Endothelial cell of umbilical vein (primary cell): ENCODE results near the gene CYSLTR2. TPM values are rescaled to one million over a fixed set of nuclear protein-coding genes. Genes with fewer than 3 reads are reported as not detected.

Experiments used
- BruUV-seq: library from RNA; stranded (reverse); fragments of 400-500 nt; replicated peaks from 2 replicates; lab custom pipeline; 2021; lab: Mats Ljungman, UMichigan
- CTCF ChIA-PET: fragments of 300-600, 350-600 bp; sonication (Branson Sonifier 250); formaldehyde crosslinking; loops from one replicate; lab custom pipeline; 2021; ENCODE audit warnings: antibody characterized with exemption, inconsistent platforms; lab: Charles Lee
- POLR2A ChIA-PET: fragments of 300-600, 350-600 bp; sonication (Branson Sonifier 250); formaldehyde crosslinking; loops from one replicate; lab custom pipeline; 2021; ENCODE audit warnings: antibody characterized with exemption, inconsistent platforms; lab: Charles Lee
- DNase-seq: peaks from one replicate; pipeline ENCODE4 v3.0.0-alpha.2; 2011; ENCODE audit warnings: low read depth, low spot score
- FAIRE-seq: peaks from 2 replicates; lab custom pipeline; 2011; peaks lifted over from hg19 to GRCh38; lab: Jason Lieb, UNC
- H2AFZ ChIP-seq: 2 replicates; pipeline ENCODE4 v1.6.0; 2012; ENCODE audit warnings: low read depth, low read length, control low read depth, inconsistent platforms
- H3K27ac ChIP-seq: 2 replicates; pipeline ENCODE4 v1.5.1; 2011; ENCODE audit warnings: low read depth, mild to moderate bottlenecking, control low read depth, low read length, moderate library complexity; ENCODE audit not compliant: insufficient read depth
- H3K27me3 ChIP-seq, 2 experiments: 2 replicates each; pipeline versions ENCODE4 v1.6.0 to v1.6.1; 2011; ENCODE audit warnings: low read length in 2 of 2, mixed read lengths in 1 of 2; ENCODE audit not compliant: control insufficient read depth in 2 of 2, insufficient read depth in 2 of 2
- H3K36me3 ChIP-seq, 2 experiments: 2 replicates in 1 of 2; 3 replicates in 1 of 2; pipeline ENCODE4 v1.5.1; 2011; ENCODE audit warnings: low read length in 2 of 2, mild to moderate bottlenecking in 1 of 2, moderate library complexity in 1 of 2; ENCODE audit not compliant: control insufficient read depth in 2 of 2, insufficient read depth in 2 of 2; ENCODE audit errors: extremely low read depth in 1 of 2
- H3K4me1 ChIP-seq: 3 replicates; pipeline ENCODE4 v1.5.1; 2011; ENCODE audit warnings: mild to moderate bottlenecking, low read length; ENCODE audit not compliant: control insufficient read depth, insufficient read depth; ENCODE audit errors: extremely low read depth
- H3K4me2 ChIP-seq: 2 replicates; pipeline ENCODE4 v1.6.1; 2011; ENCODE audit warnings: low read length, control low read depth, mixed read lengths; ENCODE audit not compliant: insufficient read depth
- H3K4me3 ChIP-seq, 3 experiments: fragments of 200-600 bp in 1 of 3; sonication (generic), shearing (Covaris generic) in 1 of 3; replicated peaks in 1 of 3; 2 replicates each; pipeline ENCODE4 v1.5.1; 2011 to 2016; ENCODE audit warnings: control low read depth in 3 of 3, low read length in 3 of 3, mild to moderate bottlenecking in 2 of 3, inconsistent platforms in 1 of 3, low read depth in 1 of 3, moderate library complexity in 1 of 3; ENCODE audit not compliant: insufficient read depth in 1 of 3
- H3K79me2 ChIP-seq: 2 replicates; pipeline ENCODE4 v1.6.0; 2012; ENCODE audit warnings: low read length, inconsistent platforms; ENCODE audit not compliant: control insufficient read depth, insufficient read depth
- H3K9ac ChIP-seq: replicated peaks from 2 replicates; pipeline ENCODE3; 2011; ENCODE audit warnings: low read length, control low read depth; ENCODE audit not compliant: insufficient read depth; ENCODE audit errors: extremely low read depth
- H3K9me1 ChIP-seq: replicated peaks from 3 replicates; pipeline ENCODE4 v1.6.0; 2011; ENCODE audit warnings: mild to moderate bottlenecking, low read length; ENCODE audit not compliant: control insufficient read depth, insufficient read depth; ENCODE audit errors: extremely low read depth
- H3K9me3 ChIP-seq: replicated peaks from 2 replicates; pipeline ENCODE4 v1.5.1; 2012; ENCODE audit warnings: low read length, inconsistent platforms; ENCODE audit not compliant: control insufficient read depth, insufficient read depth
- H4K20me1 ChIP-seq: replicated peaks from 2 replicates; pipeline ENCODE3; 2011; ENCODE audit warnings: mild to moderate bottlenecking, low read length; ENCODE audit not compliant: control insufficient read depth, insufficient read depth; ENCODE audit errors: extremely low read depth
- CTCF ChIP-seq, 2 donors: IDR thresholded peaks; 1 replicate in 1 of 2; 2 replicates in 1 of 2; pipeline ENCODE4 v1.5.1; 2011; ENCODE audit warnings: low read length in 2 of 2, mild to moderate bottlenecking in 2 of 2, moderate library complexity in 2 of 2, control low read depth in 1 of 2, inconsistent platforms in 1 of 2, low read depth in 1 of 2; ENCODE audit not compliant: insufficient read depth in 1 of 2; ENCODE audit errors: extremely low read depth in 1 of 2
- EZH2 ChIP-seq: IDR thresholded peaks from 2 replicates; pipeline ENCODE4 v1.6.1; 2012; ENCODE audit warnings: borderline replicate concordance, low read depth, mild to moderate bottlenecking, moderate library complexity, low read length, inconsistent platforms; ENCODE audit not compliant: severe bottlenecking
- FOS ChIP-seq: IDR thresholded peaks from 2 replicates; pipeline ENCODE4 v1.6.1; 2011; ENCODE audit warnings: mild to moderate bottlenecking, low read length, moderate library complexity, borderline replicate concordance; ENCODE audit not compliant: insufficient read depth
- GATA2 ChIP-seq: IDR thresholded peaks from 2 replicates; pipeline ENCODE4 v1.7.0; 2011; ENCODE audit warnings: low read depth, mild to moderate bottlenecking, moderate library complexity, mixed read lengths, low read length; ENCODE audit not compliant: insufficient read length, insufficient read depth
- JUN ChIP-seq: IDR thresholded peaks from 2 replicates; pipeline ENCODE4 v1.6.1; 2011; ENCODE audit warnings: borderline replicate concordance, low read depth; ENCODE audit not compliant: insufficient read length, insufficient read depth
- MYC ChIP-seq: IDR thresholded peaks from one replicate; pipeline ENCODE4 v1.6.1; 2011; ENCODE audit warnings: mild to moderate bottlenecking, low read depth, low read length
- POLR2A ChIP-seq: IDR thresholded peaks from 2 replicates; pipeline ENCODE4 v1.6.1; 2012; ENCODE audit warnings: low read depth, mild to moderate bottlenecking, control low read depth, low read length
- POLR2AphosphoS5 ChIP-seq: IDR thresholded peaks from 2 replicates; pipeline ENCODE4 v1.6.1; 2012; ENCODE audit warnings: low read depth, mild to moderate bottlenecking, control low read depth, low read length, moderate library complexity; ENCODE audit not compliant: insufficient read depth
- dilution Hi-C: fragments of 300-500 bp; cut with MboI; formaldehyde crosslinking; loops from one replicate; pipeline ENCODE4 v1.15.0; 2019; ENCODE audit warnings: low sequenced_read_pairs; ENCODE audit not compliant: extremely low pct_ligation_motif_present
- intact Hi-C: fragments of 100-400 bp; cut with micrococcal nuclease; formaldehyde crosslinking; loops from one replicate; pipeline ENCODE4 v1.10.0; 2022
- polyA plus RNA-seq, 4 experiments: library from polyadenylated mRNA; depleted of rRNA in 3 of 4; stranded (reverse) in 3 of 4; unstranded in 1 of 4; fragments of >200 nt; gene quantifications; 2 replicates each; pipeline versions ENCODE4 v1.2.1 to v1.2.3, GENCODE V29; 2011 to 2012; ENCODE audit warnings: missing spikeins in 1 of 4
- total RNA-seq: library from RNA; stranded (reverse); gene quantifications from 2 replicates; pipeline ENCODE4 v1.2.3, GENCODE V29; 2021

CYSLTR2 gene
- total and polyA plus RNA-seq, 2 donors (not counting 3 experiments of a cell fraction or from before 2014, with no cell fraction given), result 0.10 to 0.31 TPM

GRCh38 chr13:48660361-48661076, 6.8 kb downstream of the CYSLTR2 start:
- intact Hi-C loops, result no loop called here
- H3K9me1 ChIP-seq, result no peaks in the 10 kb centered on the region
- no peak for FAIRE-seq
- ChIA-PET CTCF (interaction anchor here (0.8 kb wide), 1 partner anchor 109 kb away, joined by 3 read pairs; no protein-coding TSS in a partner anchor), POLR2A (no interaction called here)
- H3K4me3 ChIP-seq, result no peak overlapping the region
- no peak overlapping the region for H3K9ac ChIP-seq
- no peaks in the 10 kb centered on the region for H3K4me1 ChIP-seq
- H3K79me2 ChIP-seq, result no peaks in the 10 kb centered on the region
- no peak overlapping the region for H2AFZ ChIP-seq
- H3K4me2 ChIP-seq, result no peak overlapping the region
- no peaks in the 10 kb centered on the region for H3K9me3 ChIP-seq
- no peak overlapping the region for H3K27ac ChIP-seq
- TF ChIP-seq POLR2AphosphoS5 (no peak), MYC (no peak), FOS (no peak), POLR2A (no peak), JUN (no peak), CTCF (IDR thresholded peaks at IDR 0.05; ENCODE audit: extremely low read depth in 1 of 2, insufficient read depth in 1 of 2, low read depth in 1 of 2, low read length in 2 of 2) (no peak), GATA2 (no peak), EZH2 (no peak)
- DNase-seq, result no peak
- no peaks in the 10 kb centered on the region for H3K36me3 ChIP-seq
- H4K20me1 ChIP-seq, result no peaks in the 10 kb centered on the region
- no TSS peak for BruUV-seq
- peaks cover 2 to 11% of the 10 kb centered on the region in 2 experiments for H3K27me3 ChIP-seq
- dilution Hi-C loops, result no loop called here
